Osteoblast (primary cell): ENCODE data around the gene ADAM10. TPM values are rescaled to one million over a fixed set of nuclear protein-coding genes. Genes with fewer than 3 reads are reported as not detected.

Experiments
- DNase-seq: peaks from one replicate; pipeline ENCODE4 v3.0.0; 2011; ENCODE audit warnings: low spot score, mixed read lengths; ENCODE audit not compliant: insufficient read length; ENCODE audit errors: missing footprints
- H2AFZ ChIP-seq: 2 replicates; pipeline ENCODE4 v1.6.0; 2011; ENCODE audit warnings: mild to moderate bottlenecking, low read length
- H3K27ac ChIP-seq: 2 replicates; pipeline ENCODE4 v1.5.1; 2011; ENCODE audit warnings: mild to moderate bottlenecking, low read depth, low read length, moderate library complexity
- H3K27me3 ChIP-seq: 2 replicates; pipeline ENCODE4 v1.6.0; 2012; ENCODE audit warnings: mild to moderate bottlenecking, control low read depth, inconsistent platforms, low read length, moderate library complexity; ENCODE audit not compliant: insufficient read depth
- H3K36me3 ChIP-seq: 2 replicates; pipeline ENCODE4 v1.5.1; 2011; ENCODE audit warnings: mild to moderate bottlenecking, low read length, control low read depth, moderate library complexity; ENCODE audit not compliant: insufficient read depth
- H3K4me1 ChIP-seq: 2 replicates; pipeline ENCODE4 v1.5.1; 2011; ENCODE audit warnings: mild to moderate bottlenecking, low read length, control low read depth, moderate library complexity; ENCODE audit not compliant: insufficient read depth
- H3K4me2 ChIP-seq: 2 replicates; pipeline ENCODE4 v1.6.0; 2011; ENCODE audit warnings: mild to moderate bottlenecking, low read length; ENCODE audit not compliant: insufficient read depth
- H3K4me3 ChIP-seq: fragments of 200-600 bp; sonication (generic); 3 replicates; pipeline ENCODE4 v1.5.1; 2012; ENCODE audit warnings: mild to moderate bottlenecking, low read length, inconsistent platforms; ENCODE audit not compliant: insufficient read depth
- H3K79me2 ChIP-seq: 2 replicates; pipeline ENCODE4 v1.6.0; 2012; ENCODE audit warnings: mild to moderate bottlenecking, low read length, control low read depth, inconsistent platforms; ENCODE audit not compliant: insufficient read depth
- H3K9me3 ChIP-seq: 2 replicates; pipeline ENCODE4 v1.5.1; 2011; ENCODE audit warnings: low read depth, low read length, control low read depth
- H4K20me1 ChIP-seq: 2 replicates; pipeline ENCODE4 v1.6.0; 2012; ENCODE audit warnings: mild to moderate bottlenecking, low read length, control low read depth; ENCODE audit not compliant: insufficient read depth
- total RNA-seq: library from RNA; depleted of rRNA; stranded (reverse); fragments of >200 nt; gene quantifications from 2 replicates; pipeline ENCODE4 v1.2.3, GENCODE V29; 2012
- TF ChIP-seq, protein P1 (sequence below): IDR thresholded peaks from 2 replicates; pipeline ENCODE4 v1.5.1; 2011; ENCODE audit warnings: mild to moderate bottlenecking, low read depth, low read length, moderate library complexity; ENCODE audit errors: extremely low read depth

The ADAM10 gene
- total RNA-seq, 1 donor: 122 TPM

DNA sequence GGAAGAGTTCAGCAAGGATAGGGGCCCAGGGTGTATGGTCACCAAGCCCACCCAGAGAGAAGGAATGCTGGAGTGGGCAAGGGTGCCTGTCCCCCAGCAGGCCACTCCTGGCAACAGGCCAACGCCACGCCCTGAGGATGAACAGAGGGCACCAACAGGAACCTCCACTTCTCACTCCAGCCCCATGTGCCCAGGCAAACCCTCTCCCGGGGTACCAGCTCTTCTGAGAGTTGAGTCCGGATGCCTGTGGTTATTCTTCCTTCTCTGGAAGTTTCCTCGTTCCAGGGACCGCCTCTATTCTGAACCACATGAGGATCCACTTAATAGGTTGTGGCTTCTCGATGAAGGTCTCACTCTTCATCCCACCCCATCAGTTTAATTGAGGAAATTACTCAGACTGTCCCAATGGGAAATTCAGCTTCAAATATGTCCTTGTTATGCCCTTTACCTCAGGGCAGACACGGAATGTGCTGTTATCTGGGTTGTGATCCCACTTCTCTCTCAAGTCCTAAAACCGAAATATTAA lies 203.4 kb downstream of the ADAM10 start:
- Histone ChIP-seq H3K27me3 (peaks cover 13% of the 10 kb centered on the region), H3K27ac (peak overlapping the region; percentile 4), H3K9me3 (no peaks in the 10 kb centered on the region), H3K36me3 (no peaks in the 10 kb centered on the region), H3K4me1 (peaks cover 22% of the 10 kb centered on the region), H4K20me1 (peaks cover 3% of the 10 kb centered on the region), H3K79me2 (no peaks in the 10 kb centered on the region), H2AFZ (no peak overlapping the region), H3K4me2 (peak overlapping the region; percentile 14), H3K4me3 (no peak overlapping the region)
- no peak for DNase-seq
- TF ChIP-seq, protein P1, sequence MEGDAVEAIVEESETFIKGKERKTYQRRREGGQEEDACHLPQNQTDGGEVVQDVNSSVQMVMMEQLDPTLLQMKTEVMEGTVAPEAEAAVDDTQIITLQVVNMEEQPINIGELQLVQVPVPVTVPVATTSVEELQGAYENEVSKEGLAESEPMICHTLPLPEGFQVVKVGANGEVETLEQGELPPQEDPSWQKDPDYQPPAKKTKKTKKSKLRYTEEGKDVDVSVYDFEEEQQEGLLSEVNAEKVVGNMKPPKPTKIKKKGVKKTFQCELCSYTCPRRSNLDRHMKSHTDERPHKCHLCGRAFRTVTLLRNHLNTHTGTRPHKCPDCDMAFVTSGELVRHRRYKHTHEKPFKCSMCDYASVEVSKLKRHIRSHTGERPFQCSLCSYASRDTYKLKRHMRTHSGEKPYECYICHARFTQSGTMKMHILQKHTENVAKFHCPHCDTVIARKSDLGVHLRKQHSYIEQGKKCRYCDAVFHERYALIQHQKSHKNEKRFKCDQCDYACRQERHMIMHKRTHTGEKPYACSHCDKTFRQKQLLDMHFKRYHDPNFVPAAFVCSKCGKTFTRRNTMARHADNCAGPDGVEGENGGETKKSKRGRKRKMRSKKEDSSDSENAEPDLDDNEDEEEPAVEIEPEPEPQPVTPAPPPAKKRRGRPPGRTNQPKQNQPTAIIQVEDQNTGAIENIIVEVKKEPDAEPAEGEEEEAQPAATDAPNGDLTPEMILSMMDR: no peak

DNA sequence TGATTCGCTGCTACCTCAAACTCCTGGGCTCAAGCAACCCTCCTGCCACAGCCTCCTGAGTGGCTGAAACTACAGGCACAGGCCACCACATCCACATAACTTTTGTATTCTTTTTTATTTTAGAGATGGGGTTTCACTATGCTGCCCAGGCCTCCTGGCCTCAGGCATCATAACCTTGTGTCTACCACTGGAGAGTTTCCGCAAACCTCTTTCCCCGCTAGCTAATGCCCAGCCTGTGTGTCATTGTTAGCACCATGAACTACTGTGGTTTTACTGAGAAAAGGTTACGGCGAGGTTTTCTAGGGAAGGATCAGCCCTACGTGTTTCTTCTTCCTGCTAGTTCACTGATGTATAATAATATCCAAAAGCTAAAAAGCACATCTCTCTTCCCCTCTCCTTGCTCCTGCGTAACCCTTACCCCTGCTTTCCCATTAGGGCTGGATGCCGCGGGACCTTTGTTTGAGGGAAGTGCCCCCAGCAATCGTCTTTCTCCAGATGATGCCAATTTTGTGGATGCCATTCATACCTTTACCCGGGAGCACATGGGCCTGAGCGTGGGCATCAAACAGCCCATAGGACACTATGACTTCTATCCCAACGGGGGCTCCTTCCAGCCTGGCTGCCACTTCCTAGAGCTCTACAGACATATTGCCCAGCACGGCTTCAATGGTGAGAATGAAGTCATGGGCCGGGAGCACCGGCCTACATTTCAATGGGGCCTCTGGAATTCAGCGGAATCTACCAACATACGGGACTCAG lies 204.0 kb downstream of the ADAM10 start:
- Histone ChIP-seq H3K4me1 (peaks cover 20% of the 10 kb centered on the region), H3K9me3 (no peaks in the 10 kb centered on the region), H3K4me2 (no peak overlapping the region)

DNA sequence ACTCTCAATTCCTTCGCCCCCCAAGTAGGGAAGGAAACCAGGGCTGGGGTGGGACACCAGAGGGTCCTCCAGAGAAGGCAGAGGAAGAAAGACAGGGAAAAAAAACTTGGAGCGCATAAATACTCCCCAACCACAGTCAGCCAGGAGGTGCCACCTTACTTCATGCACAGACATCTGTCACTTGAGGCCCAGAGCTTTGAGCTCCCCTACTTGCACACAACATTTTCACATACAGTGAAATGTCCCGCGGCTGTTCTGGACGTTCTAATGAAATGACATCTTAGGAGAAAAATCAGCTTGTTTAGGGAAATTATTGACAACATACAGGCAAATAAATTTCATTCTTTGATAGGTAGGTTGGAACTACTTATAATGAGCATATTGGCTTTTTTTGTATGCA lies 204.8 kb downstream of the ADAM10 start:
- H3K4me1 ChIP-seq: peaks cover 20% of the 10 kb centered on the region
- TF ChIP-seq, protein P1: no peak
- no peak overlapping the region for H3K27ac ChIP-seq

More for the DNA sequence above, 204.0 kb downstream of the ADAM10 start:
- Histone ChIP-seq H2AFZ (no peak overlapping the region), H4K20me1 (peaks cover 3% of the 10 kb centered on the region), H3K79me2 (no peaks in the 10 kb centered on the region), H3K36me3 (no peaks in the 10 kb centered on the region), H3K4me3 (no peak overlapping the region), H3K27me3 (peaks cover 18% of the 10 kb centered on the region), H3K27ac (no peak overlapping the region)
- TF ChIP-seq, protein P1: no peak
- no peak for DNase-seq

DNA sequence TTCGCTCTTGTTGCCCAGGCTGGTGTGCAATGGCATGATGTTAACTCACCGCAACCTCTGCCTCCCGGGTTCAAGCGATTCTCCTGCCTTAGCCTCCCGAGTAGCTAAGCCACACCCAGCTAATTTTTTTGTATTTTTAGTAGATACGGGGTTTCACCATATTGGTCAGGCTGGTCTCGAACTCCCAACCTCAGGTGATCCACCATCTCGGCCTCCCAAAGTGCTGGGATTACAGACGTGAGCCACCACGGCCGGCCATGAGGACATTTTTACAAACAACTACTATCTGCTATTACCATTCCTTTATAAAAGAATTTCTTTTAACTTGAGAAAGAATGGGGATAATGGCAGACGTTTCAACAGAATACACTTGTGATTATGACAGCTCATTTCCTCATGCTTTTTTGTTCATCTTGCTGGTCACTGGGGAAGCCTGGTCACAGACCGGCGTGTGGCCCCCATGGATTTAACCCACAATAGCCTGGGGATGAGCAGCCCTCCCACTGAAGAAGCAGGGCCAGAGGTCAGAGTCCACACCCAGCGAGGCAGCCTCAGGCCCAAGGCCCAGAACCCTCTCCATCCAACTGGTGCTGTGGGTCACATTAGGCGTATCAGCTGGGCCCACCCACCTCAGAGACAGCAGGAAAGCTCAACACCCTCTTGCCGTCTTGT lies 205.7 kb downstream of the ADAM10 start:
- peaks cover 3% of the 10 kb centered on the region for H4K20me1 ChIP-seq
- no peak overlapping the region for H3K4me2 ChIP-seq
- TF ChIP-seq, protein P1: no peak
- peaks cover 34% of the 10 kb centered on the region for H3K27me3 ChIP-seq
- no peak for DNase-seq
- no peak overlapping the region for H3K27ac ChIP-seq
- no peak overlapping the region for H2AFZ ChIP-seq
- H3K36me3 ChIP-seq: no peaks in the 10 kb centered on the region
- peaks cover 20% of the 10 kb centered on the region for H3K4me1 ChIP-seq
- H3K4me3 ChIP-seq: no peak overlapping the region
- H3K79me2 ChIP-seq: no peaks in the 10 kb centered on the region
- H3K9me3 ChIP-seq: no peaks in the 10 kb centered on the region

More for the DNA sequence above, 204.8 kb downstream of the ADAM10 start:
- Histone ChIP-seq H3K36me3 (no peaks in the 10 kb centered on the region), H3K4me2 (no peak overlapping the region), H3K27me3 (peaks cover 25% of the 10 kb centered on the region), H3K79me2 (no peaks in the 10 kb centered on the region), H3K4me3 (no peak overlapping the region), H3K9me3 (no peaks in the 10 kb centered on the region), H2AFZ (no peak overlapping the region), H4K20me1 (peaks cover 3% of the 10 kb centered on the region)
- DNase-seq: no peak
